WTC11 (cell line): ENCODE data around the gene MOB3B. TPM values are rescaled to one million over a fixed set of nuclear protein-coding genes. Genes with fewer than 3 reads are reported as not detected.

Source experiments
- ATAC-seq: fragments of 200-7000 bp; cut with Tn5 transposase; 2 replicates; pipeline ENCODE4 v1.10.0; 2021; ENCODE audit warnings: mild to moderate bottlenecking, moderate library complexity
- CTCF ChIA-PET: fragments of 300-600 bp; sonication (Branson Sonifier 250); formaldehyde crosslinking; loops from one replicate; lab custom pipeline; 2021; ENCODE audit warnings: antibody characterized with exemption; lab: Charles Lee
- POLR2A ChIA-PET: fragments of 350-600 bp; sonication (Branson Sonifier 250); formaldehyde crosslinking; loops from one replicate; lab custom pipeline; 2021; ENCODE audit warnings: antibody characterized with exemption; lab: Charles Lee
- DNase-seq: peaks from one replicate; pipeline ENCODE4 v3.0.0; 2021; ENCODE audit warnings: low spot score
- H3K27ac Mint-ChIP-seq: 2 replicates; pipeline ENCODE4 v1.8.0; 2021; ENCODE audit warnings: mixed read lengths
- H3K27me3 Mint-ChIP-seq: 2 replicates; pipeline ENCODE4 v1.8.0; 2021; ENCODE audit warnings: low read depth, mild to moderate bottlenecking, moderate library complexity, mixed read lengths
- H3K36me3 Mint-ChIP-seq: 2 replicates; pipeline ENCODE4 v1.8.0; 2021; ENCODE audit warnings: mixed read lengths
- H3K4me1 Mint-ChIP-seq: 2 replicates; pipeline ENCODE4 v1.8.0; 2022; ENCODE audit warnings: mixed read lengths
- H3K4me3 Mint-ChIP-seq: 2 replicates; pipeline ENCODE4 v1.8.0; 2021; ENCODE audit warnings: mild to moderate bottlenecking, moderate library complexity, mixed read lengths
- H3K9me3 Mint-ChIP-seq: 2 replicates; pipeline ENCODE4 v1.8.0; 2021; ENCODE audit warnings: mixed read lengths
- ATF2 ChIP-seq: sonication (generic); formaldehyde crosslinking; IDR thresholded peaks from 2 replicates; pipeline ENCODE4 v1.8.1; 2022; ENCODE audit warnings: low read depth, missing genetic modification reagents, borderline replicate concordance
- CBFB ChIP-seq: sonication (generic); formaldehyde crosslinking; IDR thresholded peaks from 2 replicates; pipeline ENCODE4 v1.8.1; 2022; ENCODE audit warnings: mild to moderate bottlenecking, low read depth, missing genetic modification reagents
- CTCF ChIP-seq: fragments of 200-600 bp; IDR thresholded peaks from 2 replicates; pipeline ENCODE4 v1.8.0; 2022; ENCODE audit warnings: antibody characterized with exemption
- FOXP1 ChIP-seq: sonication (generic); formaldehyde crosslinking; IDR thresholded peaks from 2 replicates; pipeline ENCODE4 v1.8.0; 2022; ENCODE audit warnings: missing genetic modification reagents, mild to moderate bottlenecking, moderate library complexity, borderline replicate concordance
- FOXP4 ChIP-seq: sonication (generic); formaldehyde crosslinking; IDR thresholded peaks from 2 replicates; pipeline ENCODE4 v1.8.0; 2022; ENCODE audit warnings: mild to moderate bottlenecking, missing genetic modification reagents
- GRHL2 ChIP-seq: fragments of 250-450 bp; sonication (Bioruptor Pico); IDR thresholded peaks from 2 replicates; pipeline ENCODE4 v1.8.0; 2022; ENCODE audit warnings: mild to moderate bottlenecking, moderate library complexity; ENCODE audit not compliant: insufficient replicate concordance, severe bottlenecking
- IRF2 ChIP-seq: sonication (generic); formaldehyde crosslinking; IDR thresholded peaks from 2 replicates; pipeline ENCODE4 v1.8.0; 2022; ENCODE audit warnings: low read depth, missing genetic modification reagents, borderline replicate concordance
- JUN ChIP-seq: sonication (generic); formaldehyde crosslinking; IDR thresholded peaks from 2 replicates; pipeline ENCODE4 v1.8.0; 2023; ENCODE audit warnings: mild to moderate bottlenecking, missing genetic modification reagents
- MAX ChIP-seq: sonication (generic); formaldehyde crosslinking; IDR thresholded peaks from 2 replicates; pipeline ENCODE4 v1.8.0; 2022; ENCODE audit warnings: mild to moderate bottlenecking, missing genetic modification reagents
- MXD4 ChIP-seq: fragments of 250-450 bp; sonication (Bioruptor Pico); IDR thresholded peaks from 2 replicates; pipeline ENCODE4 v1.8.0; 2021; ENCODE audit warnings: mild to moderate bottlenecking, moderate library complexity, borderline replicate concordance
- NFYB ChIP-seq: sonication (generic); formaldehyde crosslinking; conservative IDR thresholded peaks from 2 replicates; pipeline ENCODE4 v1.8.0; 2022; ENCODE audit warnings: low read depth, missing genetic modification reagents
- PRRX2 ChIP-seq: fragments of 250-450 bp; sonication (Bioruptor Pico); IDR thresholded peaks from 2 replicates; pipeline ENCODE4 v1.8.0; 2021; ENCODE audit warnings: mild to moderate bottlenecking
- SMAD3 ChIP-seq: sonication (generic); formaldehyde crosslinking; IDR thresholded peaks from 2 replicates; pipeline ENCODE4 v1.8.0; 2022; ENCODE audit warnings: missing genetic modification reagents, mild to moderate bottlenecking, borderline replicate concordance
- SMAD4 ChIP-seq: sonication (generic); formaldehyde crosslinking; IDR thresholded peaks from 2 replicates; pipeline ENCODE4 v1.8.0; 2022; ENCODE audit warnings: mild to moderate bottlenecking, missing genetic modification reagents
- TCF7 ChIP-seq: sonication (generic); formaldehyde crosslinking; IDR thresholded peaks from 2 replicates; pipeline ENCODE4 v1.8.0; 2022; ENCODE audit warnings: mild to moderate bottlenecking, low read depth, missing genetic modification reagents, moderate library complexity
- TEAD4 ChIP-seq: sonication (generic); formaldehyde crosslinking; IDR thresholded peaks from 2 replicates; pipeline ENCODE4 v1.8.0; 2022; ENCODE audit warnings: mild to moderate bottlenecking, missing genetic modification reagents
- ZNF121 ChIP-seq: sonication (generic); formaldehyde crosslinking; IDR thresholded peaks from 2 replicates; pipeline ENCODE4 v1.8.0; 2023; ENCODE audit warnings: missing genetic modification reagents
- ZNF219 ChIP-seq: sonication (generic); formaldehyde crosslinking; IDR thresholded peaks from 2 replicates; pipeline ENCODE4 v1.8.0; 2023; ENCODE audit warnings: missing genetic modification reagents, mild to moderate bottlenecking, borderline replicate concordance
- ZNF512 ChIP-seq: sonication (generic); formaldehyde crosslinking; IDR thresholded peaks from 2 replicates; pipeline ENCODE4 v1.8.1; 2022; ENCODE audit warnings: missing genetic modification reagents, borderline replicate concordance
- ZSCAN18 ChIP-seq: fragments of 250-450 bp; sonication (Bioruptor Pico); IDR thresholded peaks from 2 replicates; pipeline ENCODE4 v2.1.2; 2022; ENCODE audit warnings: mild to moderate bottlenecking, moderate library complexity
- total RNA-seq: library from RNA; stranded (reverse); gene quantifications from 3 replicates; pipeline ENCODE4 v1.2.3, GENCODE V29; 2021

Gene MOB3B
- total RNA-seq, 1 experiment from 2014 or later, result 25.1 TPM

GRCh38 chr9:27505744-27506161 lies 23.9 kb downstream of the MOB3B start:
- peaks cover 22% of the 10 kb centered on the region for H3K9me3 Mint-ChIP-seq
- H3K36me3 Mint-ChIP-seq, result peaks cover 26% of the 10 kb centered on the region
- no peak for ATAC-seq
- no peaks in the 10 kb centered on the region for H3K27me3 Mint-ChIP-seq
- TF ChIP-seq FOXP1 (CRISPR knock-in tag), result no peak
- no peak for TF ChIP-seq ZNF219 (CRISPR knock-in tag)
- TF ChIP-seq SMAD3 (CRISPR knock-in tag), result no peak
- no peak for TF ChIP-seq JUN (CRISPR knock-in tag)
- TF ChIP-seq SMAD4 (CRISPR knock-in tag), result no peak
- no peak overlapping the region for H3K4me3 Mint-ChIP-seq
- CTCF ChIA-PET, result interaction anchor here (0.7 kb wide), 1 partner anchor 173 kb away, joined by 4 read pairs; no protein-coding TSS in a partner anchor
- H3K4me1 Mint-ChIP-seq, result peaks cover 37% of the 10 kb centered on the region
- H3K27ac Mint-ChIP-seq, result peak overlapping the region; percentile 35; the same call in 1 of the 2 replicates
- POLR2A ChIA-PET, result interaction anchor here (0.8 kb wide), 1 partner anchor 97 kb away, joined by 3 read pairs; no protein-coding TSS in a partner anchor
- DNase-seq, result no peak

GRCh38 chr9:27504259-27504658 lies 25.4 kb downstream of the MOB3B start:
- Mint-ChIP-seq H3K36me3 (peaks cover 26% of the 10 kb centered on the region), H3K4me3 (no peak overlapping the region), H3K4me1 (peaks cover 51% of the 10 kb centered on the region), H3K27ac (no peak overlapping the region), H3K27me3 (no peaks in the 10 kb centered on the region), H3K9me3 (peaks cover 22% of the 10 kb centered on the region)
- no peak for TF ChIP-seq ZNF121 (CRISPR knock-in tag)
- no peak for TF ChIP-seq ZSCAN18 (CRISPR knock-in tag)
- TF ChIP-seq FOXP1 (CRISPR knock-in tag), result no peak
- no peak for TF ChIP-seq TCF7 (CRISPR knock-in tag)
- TF ChIP-seq CTCF, result no peak
- TF ChIP-seq PRRX2 (CRISPR knock-in tag), result no peak
- TF ChIP-seq FOXP4 (CRISPR knock-in tag), result no peak
- CTCF ChIA-PET, result no interaction called here
- POLR2A ChIA-PET, result no interaction called here
- no peak for ATAC-seq
- DNase-seq, result no peak

- Mint-ChIP-seq H3K36me3 (peaks cover 26% of the 10 kb centered on the region), H3K27ac (0 out of 2 replicates have a peak overlapping the region, but pooled peaks have one; percentile 38), H3K27me3 (no peaks in the 10 kb centered on the region), H3K4me1 (peaks cover 50% of the 10 kb centered on the region), H3K9me3 (peaks cover 22% of the 10 kb centered on the region), H3K4me3 (no peak overlapping the region)
- no peak for DNase-seq
- peak; percentile 68; the same call in 1 of the 2 replicates for ATAC-seq
- ChIA-PET POLR2A (no interaction called here), CTCF (no interaction called here)
- no peak for TF ChIP-seq ATF2
- no peak for TF ChIP-seq NFYB (CRISPR knock-in tag)
- no peak for TF ChIP-seq GRHL2
- TF ChIP-seq ZNF121 (CRISPR knock-in tag), result no peak
- TF ChIP-seq ZNF512, result no peak
- TF ChIP-seq IRF2 (CRISPR knock-in tag), result no peak
- TF ChIP-seq MXD4 (CRISPR knock-in tag), result no peak
- TF ChIP-seq TEAD4 (CRISPR knock-in tag), result no peak
- no peak for TF ChIP-seq CBFB (CRISPR knock-in tag)
- no peak for TF ChIP-seq MAX (CRISPR knock-in tag)
These were observed 26.0 kb downstream of the MOB3B start for GRCh38 chr9:27503623-27504022.
